Activated CD4-positive, alpha-beta T cell treated with anti-CD3 and anti-CD28 coated beads, Interleukin-2, amount 50 U/mL, for 16 hours (primary cell): Measurements from ENCODE around the gene ELF1.
"Not testable (repeated sequence)": the region's sequence is repeated elsewhere in the genome, so short reads cannot be mapped to it uniquely, and the experiment has no call there.

Source experiments
- DNase-seq: peaks from one replicate; pipeline ENCODE4 v3.0.0-alpha.2; 2020

Gene ELF1

GRCh38 chr13:40929883-40930282 is 89.2 kb downstream of the ELF1 start:
- DNase-seq, result not testable (repeated sequence)

- no peak for DNase-seq
Measured at GRCh38 chr13:40928980-40929379, 90.1 kb downstream of the ELF1 start.

- DNase-seq, result no peak
Measured at GRCh38 chr13:40927929-40928328, 91.2 kb downstream of the ELF1 start.

- no peak for DNase-seq
Measured at GRCh38 chr13:40923867-40924266, 95.2 kb downstream of the ELF1 start.

- DNase-seq, result no peak
Measured at GRCh38 chr13:40922437-40923040, 96.6 kb downstream of the ELF1 start.

GRCh38 chr13:40920826-40921225 is 98.3 kb downstream of the ELF1 start:
- DNase-seq, result no peak

GRCh38 chr13:40919901-40920300 is 99.2 kb downstream of the ELF1 start:
- DNase-seq, result not testable (repeated sequence)

GRCh38 chr13:40916207-40916998 is 102.7 kb downstream of the ELF1 start:
- no peak for DNase-seq

- not testable (repeated sequence) for DNase-seq
Measured at GRCh38 chr13:40914863-40915262, 104.3 kb downstream of the ELF1 start.

- no peak for DNase-seq
Measured at GRCh38 chr13:40911341-40911740, 107.8 kb downstream of the ELF1 start.

- DNase-seq, result peak; percentile 60
Measured at GRCh38 chr13:40910324-40911050, 108.6 kb downstream of the ELF1 start.

- DNase-seq, result not testable (repeated sequence)
Measured at GRCh38 chr13:40909541-40910200, 109.4 kb downstream of the ELF1 start.

- DNase-seq, result no peak
Measured at GRCh38 chr13:40908546-40908945, 110.6 kb downstream of the ELF1 start.

- not testable (repeated sequence) for DNase-seq
Measured at GRCh38 chr13:40901032-40901431, 118.1 kb downstream of the ELF1 start.

GRCh38 chr13:40900568-40900967 is 118.5 kb downstream of the ELF1 start:
- not testable (repeated sequence) for DNase-seq

- DNase-seq, result no peak
Measured at GRCh38 chr13:40897053-40897452, 122.1 kb downstream of the ELF1 start.

- no peak for DNase-seq
Measured at GRCh38 chr13:40895227-40896184, 123.6 kb downstream of the ELF1 start.

GRCh38 chr13:40893573-40893972 is 125.5 kb downstream of the ELF1 start:
- not testable (repeated sequence) for DNase-seq

- DNase-seq, result no peak
Measured at GRCh38 chr13:40886017-40886416, 133.1 kb downstream of the ELF1 start.

- DNase-seq, result not testable (repeated sequence)
Measured at GRCh38 chr13:40884175-40884574, 134.9 kb downstream of the ELF1 start.
